ENCODE measurements around the gene HDAC4.

HDAC4 gene

DNA sequence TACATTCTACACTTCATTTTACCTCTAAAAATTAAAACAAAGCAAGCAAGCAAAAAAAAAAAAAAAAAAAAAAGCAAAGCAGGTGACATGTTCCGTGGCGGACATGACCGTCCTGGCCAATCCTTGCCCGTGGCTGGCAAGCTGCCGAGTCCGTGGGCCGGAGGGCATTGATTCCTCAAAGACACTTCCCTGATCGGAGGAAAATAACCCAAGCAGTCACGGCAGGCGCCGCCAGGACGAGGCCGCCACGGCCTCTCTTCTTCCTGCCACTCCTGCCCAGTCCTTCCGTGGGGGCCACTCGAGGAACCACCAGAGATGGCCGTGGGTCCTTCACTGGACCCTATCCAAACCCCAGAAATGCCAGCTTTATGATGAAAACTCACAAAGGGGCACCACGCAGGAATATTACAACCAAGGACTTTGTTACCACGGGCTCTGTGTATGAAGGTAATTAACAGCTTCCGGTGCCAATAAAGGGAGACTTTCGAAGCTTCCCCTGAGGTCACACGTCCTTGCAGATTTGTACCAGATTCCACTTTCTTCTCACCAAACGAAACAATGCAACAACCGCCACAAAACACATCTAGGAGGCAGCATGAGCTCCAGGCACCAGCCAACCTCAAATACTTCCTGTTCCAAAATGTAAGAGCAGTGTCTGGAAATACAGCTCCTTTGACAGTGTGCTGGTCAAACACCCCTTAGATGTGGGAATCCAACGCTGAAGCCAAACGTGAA lies 170.3 kb downstream of the HDAC4 start:
- no peak for DNase-seq

DNA sequence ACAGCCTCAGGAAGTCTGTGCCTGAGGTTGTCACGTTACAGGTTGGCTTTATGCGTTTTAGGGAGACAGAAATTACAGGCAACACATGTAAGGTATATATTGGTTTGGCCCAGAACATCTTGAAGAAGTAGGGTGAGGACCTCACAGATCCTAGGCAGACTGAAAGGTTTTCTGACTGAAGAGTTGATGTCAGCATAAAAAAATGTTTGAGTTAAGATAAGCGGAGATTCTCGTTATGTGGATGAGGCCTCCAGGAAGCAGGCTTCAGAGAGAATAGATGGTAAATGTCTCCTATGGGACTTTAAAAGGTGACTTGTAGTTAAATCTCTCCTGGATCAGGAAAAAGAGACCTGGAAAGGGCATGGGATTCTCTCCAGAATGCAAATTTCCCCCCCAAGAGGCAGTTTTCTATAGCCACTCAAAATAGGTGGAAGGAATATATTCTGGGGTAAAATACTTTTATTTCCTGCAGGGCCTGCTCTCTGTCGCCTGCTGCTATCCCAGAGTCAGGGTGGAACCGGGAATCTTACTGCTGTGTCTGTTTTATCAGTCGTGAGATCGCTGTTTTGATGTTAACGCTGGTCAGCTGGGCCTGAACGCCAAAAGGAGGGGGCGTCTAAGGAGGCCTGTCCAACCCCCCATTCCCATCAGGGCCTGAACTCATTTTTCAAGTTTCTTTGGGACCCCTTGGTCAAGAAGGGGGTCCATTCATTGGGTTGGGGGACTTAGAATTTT lies 171.1 kb downstream of the HDAC4 start:
- no peak for DNase-seq

DNA sequence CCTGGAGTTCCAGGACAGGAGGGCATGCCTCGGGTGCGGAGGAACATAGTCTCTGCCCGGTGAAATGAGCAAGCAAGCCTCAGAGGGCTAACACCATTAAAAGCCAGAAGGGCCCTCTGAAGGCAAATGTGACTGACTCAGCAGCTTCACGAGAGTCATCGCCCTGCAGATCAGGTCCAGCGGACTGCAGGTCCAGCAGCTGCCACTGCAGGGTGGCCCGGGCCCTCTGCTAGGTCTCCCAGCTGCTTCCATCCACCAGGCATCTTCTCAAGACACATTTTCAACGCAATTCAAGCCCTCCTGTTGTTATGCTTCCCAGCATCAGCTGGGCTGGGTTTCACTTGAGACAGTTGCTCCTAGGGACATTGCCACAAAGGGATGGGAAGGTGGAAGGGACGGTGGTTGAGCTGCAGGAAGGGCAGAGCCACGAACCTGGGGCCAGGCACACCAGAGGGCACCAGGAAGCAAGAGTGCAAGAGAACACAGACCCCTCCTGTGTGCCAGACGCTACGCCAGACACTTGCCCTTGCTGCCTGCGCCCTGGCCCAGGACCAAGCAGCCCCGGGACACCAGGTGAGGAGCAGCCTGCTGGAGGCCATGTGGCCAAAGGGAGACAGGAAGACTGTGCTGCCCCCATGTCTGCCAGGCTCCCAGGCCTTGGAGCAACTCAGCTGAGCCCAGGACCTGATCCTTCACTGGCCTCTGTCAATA lies 173.0 kb downstream of the HDAC4 start:
- DNase-seq, result no peak

DNA sequence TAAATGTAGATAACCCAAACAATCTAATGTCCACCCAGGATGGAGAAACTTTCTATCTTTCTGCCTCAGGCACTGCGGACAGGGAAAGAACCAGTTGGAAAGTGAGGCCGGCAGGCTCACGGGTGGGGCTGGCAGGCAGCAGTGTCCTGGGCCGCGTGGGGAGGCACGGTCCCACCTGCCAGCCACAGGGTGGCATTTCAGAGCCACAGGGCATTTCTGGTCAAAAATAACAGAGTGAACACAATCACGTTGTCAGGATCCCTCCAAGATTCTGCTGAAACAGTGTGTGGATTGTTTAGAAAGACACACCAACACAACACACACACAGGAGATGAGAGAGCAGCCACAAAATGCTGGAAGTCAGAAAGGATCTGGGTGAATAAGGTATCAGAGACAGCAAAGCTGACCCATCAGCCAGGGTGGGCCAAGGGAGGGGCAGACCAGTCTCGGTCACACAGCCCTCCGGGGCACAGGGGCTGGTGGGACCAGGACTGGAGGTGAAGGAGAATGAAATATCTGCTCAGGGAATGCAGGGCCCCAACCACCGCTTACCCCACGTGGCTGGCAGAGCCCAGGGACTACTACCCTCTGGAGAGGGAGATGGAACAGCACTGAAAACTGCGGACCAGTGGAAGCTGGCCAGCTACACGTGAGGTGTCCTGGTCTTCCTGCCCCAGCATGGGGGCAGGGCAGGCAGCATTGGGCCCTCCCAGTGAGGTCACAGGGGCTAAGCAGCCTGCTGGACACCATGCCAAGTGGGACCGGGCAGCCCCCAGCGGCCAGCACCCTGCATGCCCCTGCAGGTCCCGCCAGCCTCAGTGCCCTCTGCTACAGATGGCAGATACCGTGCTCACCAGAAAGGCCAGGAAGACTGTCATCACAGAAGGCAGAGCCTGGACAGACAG lies 173.9 kb downstream of the HDAC4 start:
- DNase-seq, result no peak

DNA sequence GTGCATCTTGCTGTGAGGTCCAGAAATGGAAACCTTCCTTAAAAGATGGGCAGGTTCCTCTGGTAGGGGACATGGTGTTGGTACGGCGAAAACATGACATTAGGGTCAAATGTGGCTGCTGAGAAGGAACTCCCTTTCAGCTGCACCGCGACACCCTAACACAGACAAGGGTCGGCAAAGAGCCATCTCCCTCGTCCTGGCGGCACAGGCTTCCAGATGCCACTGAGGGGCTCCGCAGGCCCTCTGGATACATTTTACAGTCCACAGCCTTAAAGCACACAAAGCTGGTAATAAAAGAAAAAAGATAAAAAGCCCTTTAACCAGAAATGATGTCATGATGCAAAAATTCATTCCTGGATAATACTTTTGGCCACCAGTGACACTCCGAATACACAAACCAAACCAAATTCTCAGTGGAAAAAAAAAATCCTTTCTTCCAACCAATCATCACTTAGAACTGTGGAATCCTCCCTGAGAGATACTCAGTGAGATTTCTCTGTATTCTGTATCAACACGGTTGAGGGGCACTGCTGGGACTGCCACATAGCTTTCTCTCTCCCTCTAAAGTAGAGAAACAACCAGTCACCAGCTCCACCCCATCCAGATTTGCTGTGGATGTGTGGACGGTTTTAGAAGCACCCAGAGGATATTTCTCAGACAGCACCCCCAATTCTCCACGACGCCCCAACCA lies 174.8 kb downstream of the HDAC4 start:
- DNase-seq, result peak; percentile 18

DNA sequence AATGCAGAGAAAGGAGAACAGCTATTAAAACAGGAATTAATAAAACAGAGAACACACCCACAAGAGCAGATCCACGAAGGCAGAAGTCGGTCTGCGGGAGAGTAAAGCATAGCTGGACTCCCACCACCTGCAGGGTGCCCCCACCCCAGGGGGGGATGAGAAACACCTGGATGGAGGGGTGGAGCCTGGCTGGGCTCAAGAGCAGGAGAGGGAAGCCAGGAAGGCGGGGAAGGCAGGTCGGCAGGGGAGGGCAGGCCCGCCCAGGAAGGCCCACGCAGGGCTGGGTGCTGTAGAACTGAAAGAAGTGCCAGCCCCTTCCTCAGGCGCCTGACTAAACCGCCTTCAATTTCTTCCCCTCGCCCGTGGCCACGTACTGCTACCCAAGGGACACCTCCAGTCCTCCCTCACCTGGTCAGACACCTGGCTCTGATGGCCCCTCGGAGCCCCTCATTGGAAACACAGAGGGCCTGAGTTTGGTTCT lies 175.4 kb downstream of the HDAC4 start:
- no peak for DNase-seq

DNA sequence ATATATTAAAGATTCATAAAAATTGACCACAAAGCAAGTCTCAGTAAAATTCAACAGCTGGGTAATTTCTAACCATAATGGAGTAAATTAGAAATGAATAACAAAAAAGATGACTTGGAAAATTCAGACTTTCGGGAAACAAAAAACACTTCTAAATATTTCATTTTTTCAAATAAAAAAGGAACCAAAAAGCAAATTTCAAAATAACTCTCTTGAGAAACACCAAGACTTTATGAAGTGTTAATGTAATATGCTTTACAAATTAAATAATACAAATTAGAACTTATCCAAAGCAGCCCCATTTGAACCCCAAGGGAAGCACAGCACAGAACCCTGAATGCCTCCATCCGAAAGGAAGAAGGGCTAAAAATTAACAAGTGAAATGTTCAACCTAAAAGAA lies 175.9 kb downstream of the HDAC4 start:
- no peak for DNase-seq

DNA sequence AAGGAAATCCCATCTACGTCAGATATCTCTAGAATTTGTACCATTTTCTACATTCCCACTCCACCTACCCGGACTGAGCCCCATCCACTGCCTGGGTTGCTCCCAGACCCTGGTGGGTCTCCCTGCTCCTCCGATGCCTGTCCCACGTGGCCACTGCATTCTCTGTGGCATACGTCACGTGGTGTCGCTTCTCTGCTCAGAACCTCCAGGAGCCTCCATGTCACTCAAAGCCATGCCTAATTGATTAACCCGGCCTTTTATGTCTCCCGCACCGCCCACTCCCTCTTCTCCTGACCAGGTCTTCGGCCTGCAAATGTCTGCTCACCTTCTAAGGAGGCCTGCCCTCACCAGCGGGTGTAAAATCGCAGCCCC lies 176.6 kb downstream of the HDAC4 start:
- no peak for DNase-seq

DNA sequence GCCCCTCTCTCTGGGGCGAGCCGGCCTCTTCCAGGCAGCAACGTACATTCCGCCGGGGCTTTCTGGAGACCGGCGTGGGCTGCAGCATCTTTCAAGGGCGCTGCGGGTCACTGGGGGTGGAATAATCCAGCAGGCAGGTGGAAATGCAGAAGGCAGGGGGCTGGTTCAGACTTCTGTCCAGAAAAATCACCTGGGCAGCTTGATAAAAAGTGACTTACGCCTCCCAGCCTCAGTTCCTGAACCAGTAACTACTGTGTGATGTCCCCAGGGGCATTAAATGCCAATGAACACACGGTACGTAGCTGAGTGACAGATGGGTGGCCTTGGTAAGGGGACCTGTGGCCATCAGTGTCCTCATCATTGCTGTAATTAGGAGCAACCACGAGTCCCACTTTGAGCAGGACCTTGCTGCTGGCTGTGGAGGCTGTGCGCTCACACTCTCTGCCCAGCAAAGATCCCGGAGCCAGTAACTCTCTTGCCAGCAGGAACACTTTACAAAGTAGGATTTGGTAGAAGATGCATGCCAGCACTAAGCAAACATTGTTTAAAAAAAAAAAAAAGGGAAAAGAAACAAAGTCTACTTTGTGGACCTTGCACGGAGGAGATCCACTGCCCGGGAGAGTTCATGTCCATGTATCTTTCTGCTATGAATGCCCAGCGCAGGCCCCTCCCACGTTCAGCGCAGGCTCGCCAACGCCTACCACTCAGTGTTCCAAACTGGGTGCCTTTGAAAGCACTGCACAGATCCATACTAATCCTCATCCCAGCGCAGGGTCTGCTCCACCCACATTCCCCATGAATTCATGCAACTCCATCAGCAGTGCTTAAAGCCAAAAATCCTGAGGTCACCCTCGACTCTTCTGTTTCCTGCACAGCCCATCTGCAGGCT lies 177.3 kb downstream of the HDAC4 start:
- DNase-seq, result no peak

DNA sequence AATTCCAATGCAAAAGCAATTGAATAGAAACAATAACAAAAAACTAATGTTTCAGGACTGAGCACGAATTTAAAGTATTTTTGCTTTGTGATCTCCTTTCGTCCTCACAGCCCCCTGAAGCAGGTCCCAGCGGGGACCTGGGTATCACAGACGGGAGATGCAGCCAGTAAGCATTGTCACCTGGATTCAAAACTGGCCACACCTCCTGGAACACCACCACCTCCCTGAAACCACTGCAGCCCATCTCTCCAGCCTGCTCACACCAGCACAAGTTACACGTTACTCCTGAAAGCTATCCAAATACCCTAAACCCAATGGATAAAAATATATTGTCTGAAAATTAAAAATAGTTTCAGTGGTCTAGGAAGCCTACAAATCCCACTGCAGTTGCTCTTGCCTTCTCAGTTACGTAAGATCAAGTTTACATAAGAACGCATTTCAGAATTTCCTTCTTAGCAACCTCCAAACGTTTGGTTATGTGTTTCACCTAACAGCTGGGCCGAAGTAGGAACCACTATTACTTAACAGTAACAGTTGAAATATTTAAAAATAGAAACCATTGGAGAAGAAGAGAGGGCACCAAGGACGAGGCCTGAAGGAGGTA lies 178.0 kb downstream of the HDAC4 start:
- no peak for DNase-seq

DNA sequence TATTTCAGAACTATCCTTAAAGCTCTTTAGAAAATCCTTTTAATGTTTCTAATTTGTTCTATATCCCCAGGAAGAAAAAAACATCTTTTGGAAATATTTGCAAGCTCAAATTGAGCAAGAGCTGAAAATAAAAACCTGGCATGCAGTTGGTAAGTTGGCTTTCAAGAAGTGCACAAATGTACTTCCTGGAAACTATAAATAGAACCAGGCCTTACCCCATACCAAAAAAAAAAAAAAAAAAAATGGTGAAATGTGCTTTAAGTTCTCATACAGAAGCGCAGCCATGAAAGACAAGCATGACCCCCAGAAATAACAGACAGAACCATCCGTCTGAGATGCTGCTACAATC lies 178.5 kb downstream of the HDAC4 start:
- DNase-seq, result no peak

DNA sequence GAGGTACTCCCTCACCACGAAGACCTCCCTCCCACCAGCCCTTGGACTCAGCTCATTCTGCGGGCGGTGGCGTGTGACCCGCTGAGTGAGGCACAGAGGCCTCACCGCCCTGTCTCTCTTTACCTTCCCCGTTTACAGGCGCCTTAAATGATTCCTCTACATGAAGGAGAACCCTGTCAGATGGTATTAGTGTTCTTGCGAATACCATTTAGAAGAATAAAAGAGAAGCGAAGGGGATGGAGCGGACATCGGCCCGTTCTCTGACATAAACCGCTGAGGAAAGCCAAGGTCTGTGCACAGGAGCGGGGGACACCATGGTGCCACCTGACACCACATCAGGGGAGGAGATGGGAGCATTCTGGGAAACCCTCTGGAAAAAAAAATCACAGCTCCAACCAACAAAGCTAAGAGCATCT lies 179.8 kb downstream of the HDAC4 start:
- DNase-seq, result no peak

DNA sequence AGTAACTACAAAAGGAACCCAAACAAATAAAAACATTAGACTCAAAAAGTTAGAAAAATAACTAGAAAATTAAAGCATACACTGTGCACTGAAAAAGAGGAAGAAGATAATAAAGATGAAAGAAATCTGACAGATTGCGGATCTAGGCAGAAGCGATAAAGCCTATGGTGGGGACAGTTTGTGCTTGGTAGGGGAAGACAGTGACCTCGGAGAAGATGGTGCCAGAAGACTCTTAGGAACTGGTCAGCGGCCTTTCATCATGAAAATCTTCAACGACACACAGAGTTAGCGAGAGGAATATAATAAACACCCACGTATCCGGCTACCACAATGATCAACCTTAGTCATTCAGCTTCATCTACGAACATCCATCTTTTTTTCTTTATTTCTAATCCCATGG lies 180.5 kb downstream of the HDAC4 start:
- no peak for DNase-seq

DNA sequence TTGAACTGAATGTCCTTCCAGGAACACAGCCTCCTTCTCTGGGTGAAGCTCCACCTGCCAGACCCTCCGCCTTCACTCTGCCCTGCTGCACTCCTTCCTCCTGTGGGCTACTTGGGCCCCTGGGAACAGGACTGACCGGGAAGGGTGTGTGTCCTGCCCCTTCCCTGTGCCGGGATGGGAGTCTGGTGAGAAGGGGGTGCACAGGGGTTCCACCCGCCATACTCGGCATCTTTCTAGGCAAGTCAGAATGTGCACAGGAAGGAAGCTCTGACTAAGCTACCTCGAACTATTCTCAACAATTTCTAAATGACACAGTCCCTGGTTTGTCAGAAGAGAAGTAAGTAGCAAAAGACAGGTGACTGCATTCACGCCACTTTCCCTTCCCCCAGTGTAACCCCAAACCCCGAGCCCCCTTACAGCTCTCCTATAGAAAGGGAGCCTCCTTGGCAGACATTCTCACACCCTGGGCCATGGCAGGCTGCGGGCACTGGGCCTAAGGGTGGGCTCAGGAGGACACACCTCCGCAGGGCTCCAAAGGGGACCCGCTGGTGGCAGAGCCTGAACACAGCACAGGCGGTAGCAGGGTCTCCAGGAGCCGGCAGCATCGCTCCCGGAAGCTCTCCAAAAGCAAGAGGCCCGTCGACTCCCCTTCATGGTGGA lies 184.1 kb downstream of the HDAC4 start:
- DNase-seq, result no peak

DNA sequence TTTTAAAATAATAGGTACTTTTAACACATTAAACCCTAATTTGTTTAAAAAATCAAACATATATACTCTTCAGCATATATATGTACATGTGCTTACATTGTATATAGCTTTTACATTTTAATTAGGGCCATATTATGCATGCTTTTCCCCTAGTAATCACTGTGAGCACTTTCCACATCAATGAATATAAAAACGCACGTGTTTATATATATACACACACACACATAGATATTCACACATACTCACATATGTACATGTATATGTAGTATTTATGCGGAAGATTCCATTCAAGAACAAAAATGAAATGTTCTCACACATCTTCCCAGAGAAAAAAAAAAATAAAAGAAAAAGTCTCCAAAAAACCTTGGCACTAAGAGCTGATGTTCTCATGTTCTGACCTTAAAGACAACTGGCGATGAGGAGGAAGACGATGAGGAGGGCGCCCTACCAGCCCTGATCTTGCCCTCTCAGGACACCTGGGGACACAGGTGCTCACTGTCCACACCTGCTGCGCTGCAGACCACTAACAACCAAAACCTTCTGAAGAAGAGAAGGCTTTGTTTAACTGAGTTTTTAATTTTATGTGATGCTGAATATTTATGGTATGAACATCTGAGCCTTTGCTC lies 184.7 kb downstream of the HDAC4 start:
- DNase-seq, result no peak

DNA sequence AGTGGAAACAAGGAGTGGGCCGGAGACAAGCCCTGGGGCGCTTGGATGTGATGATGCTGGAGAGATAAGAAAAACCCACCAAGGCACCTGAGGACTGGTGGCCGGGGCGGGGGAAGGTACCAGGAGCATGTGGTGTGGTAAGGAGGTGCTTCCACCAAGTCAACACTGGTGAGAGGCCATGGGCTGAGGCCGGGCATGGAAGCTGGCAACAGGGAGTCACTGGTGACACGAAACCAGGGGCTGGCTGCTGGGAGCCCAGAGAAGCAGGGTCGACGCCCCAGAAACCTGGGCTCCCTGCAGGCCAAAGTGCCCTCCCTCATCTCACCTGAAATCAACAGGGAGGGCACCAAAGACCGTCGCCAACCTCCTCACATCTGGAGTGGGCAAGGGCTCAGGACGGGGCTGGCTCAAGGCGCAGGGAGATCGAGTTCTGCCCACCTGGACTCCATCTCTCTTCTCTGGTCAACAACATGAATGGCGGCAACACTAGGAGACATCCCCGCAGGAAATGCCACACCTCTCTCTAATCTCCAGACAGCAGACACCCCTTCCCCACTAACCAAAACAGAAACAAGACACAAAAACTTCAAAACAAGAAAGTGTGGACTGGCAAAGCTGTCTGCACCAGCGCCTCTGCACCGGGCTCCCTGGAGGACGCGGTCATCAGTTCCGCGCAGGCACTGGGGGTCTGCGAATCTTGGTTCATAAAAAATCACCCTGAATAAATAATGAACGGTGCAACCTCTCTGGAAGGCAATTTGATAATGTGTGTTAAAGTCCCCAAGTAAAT lies 185.5 kb downstream of the HDAC4 start:
- DNase-seq, result no peak

DNA sequence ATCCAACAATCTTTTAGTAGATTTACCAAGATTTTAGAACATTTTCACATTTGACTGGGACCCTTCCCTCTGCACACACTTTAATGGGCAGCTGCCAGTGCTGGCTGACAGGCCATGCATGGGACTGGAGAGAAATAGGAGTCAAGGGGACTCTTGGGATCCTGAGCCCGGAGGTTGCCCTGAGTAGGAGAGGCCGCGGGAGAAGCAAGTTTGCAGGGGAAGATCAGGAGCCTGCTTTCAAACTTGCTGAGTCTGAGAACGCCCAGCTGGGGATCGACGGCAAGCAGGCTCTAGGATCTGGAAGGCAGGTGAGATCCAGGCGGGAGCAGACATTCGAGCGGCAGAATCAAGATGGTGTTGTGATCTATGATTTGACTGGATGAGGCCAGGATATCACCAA lies 186.1 kb downstream of the HDAC4 start:
- no peak for DNase-seq

DNA sequence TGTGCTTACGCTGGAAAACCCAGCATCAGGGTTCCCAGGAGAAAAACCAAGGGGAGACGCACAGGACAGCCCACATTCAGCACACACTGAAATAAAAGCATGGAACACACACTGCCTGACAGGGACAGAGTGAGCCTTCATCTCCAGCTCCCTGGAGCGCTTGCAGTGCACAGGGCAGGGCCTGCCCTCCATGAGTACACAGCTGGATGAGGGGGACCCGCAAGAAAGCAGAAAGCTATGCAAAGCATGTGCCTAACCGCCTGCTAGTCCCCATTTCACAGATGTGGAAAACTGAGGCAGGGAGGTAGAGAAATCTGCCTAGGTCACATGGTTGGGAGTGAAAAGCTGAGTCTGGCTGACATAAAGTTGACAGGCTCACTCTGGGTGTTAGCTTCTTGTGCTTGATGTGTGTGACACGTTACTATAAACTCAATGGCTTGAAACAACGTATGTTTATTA lies 187.1 kb downstream of the HDAC4 start:
- DNase-seq, result no peak

Data from amniotic stem cell (primary cell).